DMS 273 (cell line): Measurements from ENCODE around the gene TBX21.
"Not testable (repeated sequence)": the region's sequence is repeated elsewhere in the genome, so short reads cannot be mapped to it uniquely, and the experiment has no call there.

Experiments
- DNase-seq: peaks from one replicate; lab custom pipeline; 2025; ENCODE audit not compliant: unreplicated experiment; lab: John Stamatoyannopoulos, UW

The TBX21 gene

GRCh38 chr17:47760409-47761140 lies 27.5 kb downstream of the TBX21 start:
- DNase-seq = no peak

GRCh38 chr17:47762728-47763127 lies 29.7 kb downstream of the TBX21 start:
- DNase-seq = no peak

DNA sequence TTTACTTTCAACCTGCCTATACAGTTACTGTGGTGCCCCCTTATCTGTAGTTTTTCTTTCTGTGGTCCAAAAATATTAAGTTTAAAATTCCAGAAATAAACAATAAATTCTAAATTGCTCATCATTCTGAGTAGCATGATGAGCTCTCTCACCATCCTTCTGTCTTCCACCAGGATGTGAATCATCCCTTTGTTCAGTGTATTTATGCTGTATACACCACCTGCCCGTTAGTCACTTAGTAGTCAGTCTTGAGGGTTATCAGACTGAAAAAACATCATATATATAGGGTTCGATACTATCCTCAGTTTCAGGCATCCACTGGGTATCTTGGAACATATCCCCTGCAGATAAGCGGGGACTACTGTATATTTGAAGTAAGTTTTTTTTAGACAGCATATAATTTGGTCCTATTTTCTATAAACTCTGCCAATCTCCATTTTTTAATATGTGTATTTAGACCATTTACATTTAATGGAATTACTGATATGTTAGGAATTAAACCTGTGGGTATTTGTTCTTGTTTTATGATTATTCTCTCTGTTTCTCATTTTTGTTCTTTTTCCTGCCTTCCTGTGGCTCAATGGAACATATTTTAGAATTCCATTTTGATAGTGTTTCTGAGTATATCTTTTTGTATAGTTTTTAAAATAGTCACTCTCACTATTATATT lies 31.0 kb downstream of the TBX21 start:
- DNase-seq = no peak

DNA sequence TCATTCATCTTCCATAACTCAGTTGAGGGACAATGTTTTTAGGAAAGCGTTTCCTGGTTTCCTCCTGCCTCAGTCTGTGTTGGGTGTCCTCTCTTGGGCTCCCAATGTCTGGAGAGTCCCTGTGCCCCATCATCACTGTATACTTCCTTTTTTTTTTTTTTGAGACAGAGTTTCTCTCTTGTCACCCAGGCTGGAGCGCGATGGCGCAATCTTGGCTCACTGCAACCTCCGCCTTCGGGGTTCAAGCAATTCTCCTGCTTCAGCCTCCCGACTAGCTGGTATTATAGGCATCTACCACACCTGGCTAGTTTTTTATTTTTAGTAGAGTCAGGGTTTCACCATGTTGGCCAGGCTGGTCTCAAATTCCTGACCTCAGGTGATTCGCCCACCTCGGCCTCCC lies 40.6 kb downstream of the TBX21 start:
- not testable (repeated sequence) for DNase-seq

DNA sequence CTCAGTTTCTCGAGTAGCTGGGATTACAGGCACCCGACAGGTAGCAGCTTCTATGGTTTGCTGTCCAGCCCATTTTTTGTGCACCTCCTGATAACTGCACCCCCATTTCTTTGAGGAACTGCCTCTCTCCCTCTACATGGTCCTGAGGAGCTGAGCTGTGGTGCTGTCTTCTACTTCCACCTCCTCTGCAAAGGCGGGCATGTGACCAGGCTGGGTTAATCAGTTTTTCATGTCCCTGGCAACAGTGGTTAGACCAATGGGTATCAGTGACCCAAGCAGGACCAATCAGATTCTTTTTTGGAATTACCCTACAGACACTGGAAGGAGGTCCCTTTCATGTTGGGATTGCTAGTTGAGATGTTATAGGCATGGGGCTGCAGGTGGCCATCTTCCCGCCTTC lies 41.3 kb downstream of the TBX21 start:
- peak; percentile 27 for DNase-seq

- no peak for DNase-seq
Observed at GRCh38 chr17:47774987-47775580, 42.0 kb downstream of the TBX21 start.

DNA sequence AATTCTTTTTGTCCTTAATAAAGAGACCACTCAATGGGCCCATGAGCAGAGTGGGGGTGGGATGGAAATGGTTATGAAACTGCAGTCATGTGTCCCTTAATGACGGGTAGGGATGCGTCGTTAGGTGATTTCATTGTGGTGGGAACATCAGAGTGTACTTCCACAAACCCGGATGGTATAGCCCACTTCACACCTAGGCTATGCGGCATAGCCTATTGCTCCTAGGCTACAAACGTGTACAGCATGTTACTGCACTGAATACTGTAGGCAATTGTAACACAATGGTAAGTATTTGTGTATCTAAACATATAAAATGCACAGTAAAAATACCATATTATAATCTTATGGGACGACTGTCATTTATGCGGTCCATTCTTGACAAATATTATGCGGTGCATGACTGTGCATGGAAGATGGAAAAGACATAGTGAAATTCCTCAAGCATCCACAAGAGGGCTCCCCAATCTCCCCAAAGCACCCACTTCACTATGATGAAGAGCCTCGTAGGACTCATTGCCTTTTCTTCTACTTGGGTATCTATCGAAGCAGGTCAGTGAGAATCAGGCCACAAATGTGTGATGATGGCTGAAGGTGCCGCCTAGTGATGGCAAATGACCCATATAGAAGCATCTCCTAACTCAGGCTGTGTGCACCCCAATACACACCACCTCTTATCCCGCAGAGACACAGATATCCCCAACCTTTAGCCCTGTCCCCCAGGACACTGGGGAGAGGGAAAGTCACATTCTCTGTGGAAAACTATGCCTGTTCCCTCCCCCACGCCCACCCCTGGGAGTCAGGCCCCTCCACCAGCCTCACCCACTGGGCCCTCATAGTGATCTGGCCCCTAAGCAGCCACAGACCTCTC lies 43.5 kb downstream of the TBX21 start:
- peak; percentile 73 for DNase-seq

DNA sequence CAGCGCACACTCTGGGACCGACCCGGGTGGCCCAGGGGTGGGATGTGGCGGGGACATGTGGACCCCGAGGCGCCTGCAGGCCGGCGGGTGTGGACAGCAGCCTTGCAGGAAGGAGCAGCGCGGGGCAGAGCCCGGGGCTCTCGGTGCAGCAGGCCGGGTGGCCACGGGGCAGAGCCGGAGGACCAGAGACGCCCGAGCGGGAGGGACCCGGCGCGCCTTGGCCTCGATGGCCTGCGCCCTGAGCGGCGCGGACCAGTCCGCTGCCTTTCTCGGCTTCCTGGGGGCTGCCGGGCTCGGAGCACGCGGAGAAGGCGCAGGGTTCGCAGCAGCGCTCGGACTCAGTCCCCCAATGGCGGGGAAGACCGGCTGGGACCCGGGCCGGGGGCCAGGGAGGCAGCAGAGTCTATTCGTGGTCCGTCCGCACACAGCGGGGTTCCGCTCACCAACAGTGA lies 45.2 kb downstream of the TBX21 start:
- no peak for DNase-seq

DNA sequence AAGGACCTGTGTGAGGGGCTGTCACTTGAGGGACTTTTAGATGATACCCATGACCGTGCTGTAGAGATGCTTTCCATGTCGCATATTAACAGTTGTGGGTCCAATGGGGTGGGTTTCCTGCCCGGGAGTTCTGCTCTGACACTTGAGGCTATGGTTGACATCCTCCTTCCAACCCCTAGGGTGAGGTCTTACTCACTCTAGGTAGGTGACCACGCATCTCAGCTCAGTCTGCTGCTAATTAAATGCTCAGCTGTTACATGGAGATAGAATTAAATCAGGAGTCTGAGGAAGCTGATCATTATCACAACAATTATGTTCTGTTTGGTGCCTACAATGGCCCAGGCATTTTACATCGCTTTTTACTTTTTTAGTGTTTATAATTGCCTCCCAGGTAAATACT lies 48.4 kb downstream of the TBX21 start:
- no peak for DNase-seq

DNA sequence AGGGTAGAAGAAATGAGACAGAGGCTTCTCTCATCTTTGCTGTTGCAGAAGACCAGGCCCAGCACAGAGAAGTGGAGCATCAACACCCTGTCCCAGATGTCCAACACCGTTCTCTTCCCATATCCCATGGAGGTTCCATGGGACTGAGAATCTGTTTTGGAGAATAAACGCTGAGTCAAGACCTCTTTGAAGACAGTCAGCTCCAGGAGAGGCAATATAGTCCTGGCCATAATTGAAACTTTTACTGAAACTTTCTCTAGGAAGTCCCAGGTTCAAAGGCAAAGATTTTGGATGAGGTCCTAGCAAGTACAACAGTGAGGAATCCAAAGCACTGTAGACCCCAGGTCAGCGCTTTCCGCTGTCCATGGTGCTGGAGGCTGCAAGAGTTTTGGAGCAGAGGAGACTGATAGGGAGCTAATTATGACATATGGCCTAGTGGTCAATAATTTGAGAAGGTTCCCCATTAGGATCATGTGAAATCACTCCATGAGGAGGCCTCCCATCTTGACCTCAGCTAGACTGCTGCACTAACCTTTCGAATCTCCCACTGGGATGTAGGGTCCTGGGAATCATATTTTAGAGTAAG lies 52.6 kb downstream of the TBX21 start:
- DNase-seq = peak; percentile 39

DNA sequence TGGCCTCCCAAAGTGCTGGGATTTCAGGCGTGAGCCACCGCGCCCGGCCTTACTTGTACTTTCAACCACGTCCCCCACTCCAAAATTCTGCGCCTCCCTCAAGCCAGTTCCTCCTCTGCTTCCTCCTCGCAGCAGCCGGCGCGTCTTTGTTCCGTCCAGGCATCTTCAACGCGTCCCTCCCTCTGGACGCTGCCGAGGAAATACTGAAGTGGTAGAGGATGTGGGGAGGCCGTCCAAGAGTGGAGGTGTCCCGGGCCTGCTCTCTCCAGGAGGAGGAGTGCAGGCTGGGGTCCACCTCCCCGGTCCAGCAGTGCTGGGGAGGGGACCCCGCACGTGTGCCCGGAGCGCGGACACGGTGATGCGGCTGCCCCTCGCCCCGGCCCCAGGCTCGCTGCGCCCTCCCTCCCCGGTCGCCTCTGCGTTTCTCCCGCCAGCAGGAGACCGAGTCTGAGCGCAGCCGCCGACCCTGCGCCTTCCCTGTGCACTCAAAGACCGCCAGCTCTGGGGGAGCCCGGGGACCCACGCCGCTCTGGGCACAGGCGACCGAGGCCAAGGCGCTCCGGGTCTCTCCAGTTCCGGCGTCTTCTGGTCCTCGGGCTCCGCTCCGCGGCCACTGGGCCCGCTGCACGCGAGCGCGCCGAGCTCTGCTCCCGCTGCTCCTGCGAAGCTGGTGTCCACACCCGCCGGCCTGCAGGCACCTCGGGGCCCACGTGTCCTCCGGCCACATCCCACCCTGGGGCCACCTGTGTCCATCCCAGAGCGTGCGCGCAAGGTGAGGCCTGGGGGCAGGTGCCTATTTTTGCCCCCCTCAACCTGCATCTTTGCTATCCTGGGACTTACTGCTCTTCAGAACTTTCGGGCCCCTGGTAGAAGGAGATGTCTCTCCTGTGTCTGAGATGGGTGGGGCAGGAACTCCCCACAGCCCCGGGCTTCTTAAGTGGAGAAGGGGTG lies 56.9 kb downstream of the TBX21 start:
- DNase-seq = peak; percentile 81

GRCh38 chr17:47791025-47791424 lies 58.0 kb downstream of the TBX21 start:
- DNase-seq = no peak

GRCh38 chr17:47792457-47792856 lies 59.4 kb downstream of the TBX21 start:
- no peak for DNase-seq

GRCh38 chr17:47792979-47793378 lies 59.9 kb downstream of the TBX21 start:
- DNase-seq = no peak
